HCT116 (cell line): Measurements from ENCODE around the gene HNRNPCL1. TPM values are rescaled to one million over a fixed set of nuclear protein-coding genes. Genes with fewer than 3 reads are reported as not detected.
"Not testable (repeated sequence)": the region's sequence is repeated elsewhere in the genome, so short reads cannot be mapped to it uniquely, and the experiment has no call there.

Experiments used
- ATAC-seq: fragments of 200-7000 bp; cut with Tn5 transposase; 2 replicates; pipeline ENCODE4 v1.9.1; 2020; ENCODE audit warnings: mild to moderate bottlenecking, moderate library complexity
- BruUV-seq: library from RNA; stranded (reverse); fragments of 400-500 nt; replicated peaks from 2 replicates; lab custom pipeline; 2021; lab: Mats Ljungman, UMichigan
- CTCF ChIA-PET: fragments of 300-600 bp; sonication (Branson Sonifier 250); formaldehyde crosslinking; loops from one replicate; lab custom pipeline; 2021; ENCODE audit warnings: antibody characterized with exemption; lab: Charles Lee
- POLR2A ChIA-PET: fragments of 300-600, 350-600 bp; sonication (Branson Sonifier 250); formaldehyde crosslinking; loops from one replicate; lab custom pipeline; 2021; ENCODE audit warnings: antibody characterized with exemption; lab: Charles Lee
- RAD21 ChIA-PET, 2 experiments: fragments of 300-600 bp; sonication (Branson Sonifier 250); formaldehyde crosslinking; loops; one replicate each; lab custom pipeline; 2023; ENCODE audit warnings: low total read pairs in 2 of 2; ENCODE audit not compliant: uncharacterized antibody in 2 of 2, unreplicated experiment in 2 of 2, low non-redundant PET in 1 of 2; lab: Charles Lee
- DNase-seq: peaks from one replicate; pipeline ENCODE4 v3.0.0-alpha.2; 2010; ENCODE audit warnings: low read depth, low spot score
- H2AFZ ChIP-seq: fragments of 200-600 bp; shearing (Covaris generic), sonication (generic); 2 replicates; pipeline ENCODE4 v1.6.1; 2017; ENCODE audit warnings: low read depth, mixed run types, mixed read lengths, antibody characterized with exemption, low read length; ENCODE audit not compliant: poor library complexity, severe bottlenecking
- H3K27ac ChIP-seq: 2 replicates; pipeline ENCODE4 v1.5.1; 2012; ENCODE audit warnings: low read depth, low read length
- H3K27me3 ChIP-seq: fragments of 200-600 bp; sonication (generic); 2 replicates; pipeline ENCODE4 v1.6.1; 2016; ENCODE audit warnings: mixed run types, low read length, mixed read lengths; ENCODE audit not compliant: insufficient read depth
- H3K36me3 ChIP-seq, 2 experiments: fragments of 200-500 bp in 1 of 2; fragments of 200-600 bp in 1 of 2; sonication (Bioruptor generic) in 1 of 2; sonication (generic) in 1 of 2; 2 replicates each; pipeline versions ENCODE4 v1.5.1 to v1.6.1; 2014 to 2016; ENCODE audit warnings: low read length in 2 of 2, inconsistent platforms in 1 of 2, mixed read lengths in 1 of 2, mixed run types in 1 of 2; ENCODE audit not compliant: insufficient read depth in 2 of 2, control insufficient read depth in 1 of 2
- H3K4me1 ChIP-seq, 2 experiments: fragments of 200-600 bp in 1 of 2; sonication (generic) in 1 of 2; 2 replicates each; pipeline versions ENCODE4 v1.5.1 to v1.6.1; 2012 to 2017; ENCODE audit warnings: low read length in 2 of 2, inconsistent platforms in 1 of 2, mild to moderate bottlenecking in 1 of 2, mixed read lengths in 1 of 2, mixed run types in 1 of 2, moderate library complexity in 1 of 2; ENCODE audit not compliant: insufficient read depth in 2 of 2, control insufficient read depth in 1 of 2
- H3K4me2 ChIP-seq: fragments of 200-600 bp; sonication (generic); 2 replicates; pipeline ENCODE4 v1.6.1; 2017; ENCODE audit warnings: mixed run types, low read length, mixed read lengths
- H3K4me3 ChIP-seq, 2 experiments: fragments of 200-600 bp in 1 of 2; sonication (generic) in 1 of 2; replicated peaks in 1 of 2; 2 replicates each; pipeline ENCODE4 v1.5.1; 2011 to 2016; ENCODE audit warnings: low read length in 2 of 2, control low read depth in 1 of 2, low read depth in 1 of 2, mild to moderate bottlenecking in 1 of 2, mixed read lengths in 1 of 2, mixed run types in 1 of 2
- H3K79me2 ChIP-seq: fragments of 200-600 bp; sonication (generic); 2 replicates; pipeline ENCODE4 v1.6.1; 2017; ENCODE audit warnings: mild to moderate bottlenecking, mixed run types, low read length, moderate library complexity, mixed read lengths; ENCODE audit not compliant: insufficient read depth
- H3K9ac ChIP-seq: fragments of 200-600 bp; sonication (generic); 2 replicates; pipeline ENCODE4 v1.6.1; 2016; ENCODE audit warnings: low read length, mixed read lengths
- H3K9me2 ChIP-seq: fragments of 200-600 bp; sonication (generic), shearing (Covaris generic); 2 replicates; pipeline ENCODE4 v1.6.1; 2017; ENCODE audit warnings: mixed run types, mild to moderate bottlenecking, moderate library complexity; ENCODE audit not compliant: insufficient read depth
- H3K9me3 ChIP-seq, 2 experiments: fragments of 200-500 bp in 1 of 2; fragments of 200-600 bp in 1 of 2; sonication (Bioruptor generic) in 1 of 2; sonication (generic) in 1 of 2; 2 replicates each; pipeline ENCODE4 v1.6.1; 2014 to 2017; ENCODE audit warnings: low read length in 2 of 2, mixed read lengths in 2 of 2, inconsistent platforms in 1 of 2, low read depth in 1 of 2, mild to moderate bottlenecking in 1 of 2, mixed run types in 1 of 2, moderate library complexity in 1 of 2; ENCODE audit not compliant: control insufficient read depth in 1 of 2, insufficient read depth in 1 of 2
- H4K20me1 ChIP-seq: fragments of 200-600 bp; sonication (generic), shearing (Covaris generic); 2 replicates; pipeline ENCODE4 v1.6.1; 2017; ENCODE audit warnings: mixed run types, mild to moderate bottlenecking, moderate library complexity; ENCODE audit not compliant: insufficient read depth
- CBX3 ChIP-seq: IDR thresholded peaks from 2 replicates; pipeline ENCODE4 v1.6.1; 2012; ENCODE audit warnings: low read depth
- FOSL1 ChIP-seq: IDR thresholded peaks from 2 replicates; pipeline ENCODE4 v1.6.1; 2012; ENCODE audit warnings: low read depth
- POLR2AphosphoS5 ChIP-seq: IDR thresholded peaks from 2 replicates; pipeline ENCODE4 v1.6.1; 2011; ENCODE audit warnings: mild to moderate bottlenecking, low read depth, low read length, moderate library complexity
- SIN3A ChIP-seq: IDR thresholded peaks from 2 replicates; pipeline ENCODE4 v1.6.1; 2012; ENCODE audit warnings: low read depth
- SP1 ChIP-seq: IDR thresholded peaks from 2 replicates; pipeline ENCODE4 v1.6.1; 2012; ENCODE audit warnings: low read depth
- SRF ChIP-seq: IDR thresholded peaks from 2 replicates; pipeline ENCODE4 v1.6.1; 2012; ENCODE audit warnings: low read depth
- TCF7L2 ChIP-seq: IDR thresholded peaks from 2 replicates; pipeline ENCODE4 v1.7.0; 2011; ENCODE audit warnings: borderline replicate concordance, inconsistent platforms; ENCODE audit not compliant: insufficient read depth, insufficient read length; ENCODE audit errors: extremely low read depth
- YY1 ChIP-seq: IDR thresholded peaks from 2 replicates; pipeline ENCODE4 v1.6.1; 2011; ENCODE audit warnings: low read length, low read depth, moderate library complexity, mild to moderate bottlenecking; ENCODE audit not compliant: insufficient replicate concordance; ENCODE audit errors: extremely low read depth
- ZBTB33 ChIP-seq: IDR thresholded peaks from 2 replicates; pipeline ENCODE4 v1.6.1; 2011; ENCODE audit warnings: mild to moderate bottlenecking, low read length, moderate library complexity; ENCODE audit not compliant: insufficient replicate concordance; ENCODE audit errors: extremely low read depth
- intact Hi-C: fragments of 100-400 bp; cut with micrococcal nuclease; formaldehyde crosslinking; loops from 2 replicates; pipeline ENCODE4 v1.10.0; 2022
- total RNA-seq: library from RNA; stranded (reverse); gene quantifications from one replicate; pipeline ENCODE4 v1.2.1, GENCODE V29; 2021; ENCODE audit not compliant: unreplicated experiment
- TF ChIP-seq, protein P1 (sequence below), 3 experiments: fragments of 200-600 bp in 1 of 3; sonication (generic) in 1 of 3; IDR thresholded peaks in 2 of 3; conservative IDR thresholded peaks in 1 of 3; 2 replicates each; pipeline ENCODE4 v1.5.1; 2012 to 2017; ENCODE audit warnings: low read depth in 2 of 3, low read length in 2 of 3, antibody characterized with exemption in 1 of 3, borderline replicate concordance in 1 of 3, control low read depth in 1 of 3, mild to moderate bottlenecking in 1 of 3, mixed read lengths in 1 of 3, mixed run types in 1 of 3, moderate library complexity in 1 of 3; ENCODE audit not compliant: insufficient read depth in 1 of 3

HNRNPCL1 gene
- total RNA-seq, 1 experiment from 2014 or later, result not detected

GRCh38 chr1:12819061-12819460, 29.5 kb downstream of the HNRNPCL1 start:
- ATAC-seq, H3K9me2 ChIP-seq, H3K4me1 ChIP-seq, H4K20me1 ChIP-seq, H3K4me3 ChIP-seq, H3K27ac ChIP-seq, POLR2A ChIA-PET, DNase-seq, H3K9me3 ChIP-seq, H3K36me3 ChIP-seq, H3K4me2 ChIP-seq, BruUV-seq, H3K9ac ChIP-seq, H2AFZ ChIP-seq, RAD21 ChIA-PET, H3K79me2 ChIP-seq, H3K27me3 ChIP-seq, CTCF ChIA-PET, intact Hi-C loops: not testable (repeated sequence)

DNA sequence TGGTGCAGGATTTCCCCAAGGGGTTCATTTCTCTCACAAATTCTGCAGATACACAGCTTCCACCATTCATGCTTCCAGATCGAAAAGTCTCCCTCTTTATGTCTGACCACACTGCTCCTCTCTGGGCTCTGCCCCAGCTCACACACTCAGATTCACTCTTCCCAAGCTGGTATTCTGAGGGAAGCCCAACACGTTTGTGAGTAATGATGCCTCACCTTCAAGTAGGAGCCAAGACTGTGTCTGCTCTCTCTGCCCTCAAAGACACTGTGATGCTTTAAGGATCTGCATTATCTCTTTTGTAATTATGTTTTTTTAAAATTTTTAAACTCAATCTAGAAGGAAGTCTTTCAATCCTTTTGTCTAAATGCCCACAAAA, 37.1 kb downstream of the HNRNPCL1 start:
- no peak overlapping the region for H2AFZ ChIP-seq
- ChIA-PET POLR2A (no interaction called here), RAD21 (no interaction called here), CTCF (no interaction called here)
- no peaks in the 10 kb centered on the region for H3K36me3 ChIP-seq
- TF ChIP-seq CBX3 (no peak), YY1 (no peak), ZBTB33 (no peak), POLR2AphosphoS5 (no peak), SP1 (no peak), FOSL1 (no peak), SRF (no peak), SIN3A (no peak), TCF7L2 (no peak)
- TF ChIP-seq, protein P1, sequence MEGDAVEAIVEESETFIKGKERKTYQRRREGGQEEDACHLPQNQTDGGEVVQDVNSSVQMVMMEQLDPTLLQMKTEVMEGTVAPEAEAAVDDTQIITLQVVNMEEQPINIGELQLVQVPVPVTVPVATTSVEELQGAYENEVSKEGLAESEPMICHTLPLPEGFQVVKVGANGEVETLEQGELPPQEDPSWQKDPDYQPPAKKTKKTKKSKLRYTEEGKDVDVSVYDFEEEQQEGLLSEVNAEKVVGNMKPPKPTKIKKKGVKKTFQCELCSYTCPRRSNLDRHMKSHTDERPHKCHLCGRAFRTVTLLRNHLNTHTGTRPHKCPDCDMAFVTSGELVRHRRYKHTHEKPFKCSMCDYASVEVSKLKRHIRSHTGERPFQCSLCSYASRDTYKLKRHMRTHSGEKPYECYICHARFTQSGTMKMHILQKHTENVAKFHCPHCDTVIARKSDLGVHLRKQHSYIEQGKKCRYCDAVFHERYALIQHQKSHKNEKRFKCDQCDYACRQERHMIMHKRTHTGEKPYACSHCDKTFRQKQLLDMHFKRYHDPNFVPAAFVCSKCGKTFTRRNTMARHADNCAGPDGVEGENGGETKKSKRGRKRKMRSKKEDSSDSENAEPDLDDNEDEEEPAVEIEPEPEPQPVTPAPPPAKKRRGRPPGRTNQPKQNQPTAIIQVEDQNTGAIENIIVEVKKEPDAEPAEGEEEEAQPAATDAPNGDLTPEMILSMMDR (IDR thresholded peaks at IDR 0.05 in 2 of 3, conservative IDR thresholded peaks at IDR 0.05 in 1 of 3; ENCODE audit: borderline replicate concordance in 1 of 3, insufficient read depth in 1 of 3, low read depth in 2 of 3, low read length in 2 of 3), result no peak
- H3K9ac ChIP-seq, result no peak overlapping the region
- intact Hi-C loops, result no loop called here
- no TSS peak for BruUV-seq
- H3K4me3 ChIP-seq, result no peak overlapping the region
- ATAC-seq, result no peak
- no peaks in the 10 kb centered on the region for H3K9me3 ChIP-seq
- H3K27me3 ChIP-seq, result 0 out of 2 replicates have a peak, but pooled peaks cover 7% of the 10 kb centered on the region
- H3K4me2 ChIP-seq, result no peak overlapping the region
- no peaks in the 10 kb centered on the region for H4K20me1 ChIP-seq
- H3K4me1 ChIP-seq, result no peaks in the 10 kb centered on the region
- DNase-seq, result no peak
- H3K27ac ChIP-seq, result no peak overlapping the region
- no peaks in the 10 kb centered on the region for H3K9me2 ChIP-seq
- H3K79me2 ChIP-seq, result no peaks in the 10 kb centered on the region
